ENCODE data around the gene HSD11B1. TPM values are rescaled to one million over a fixed set of nuclear protein-coding genes. Genes with fewer than 3 reads are reported as not detected.

Gene HSD11B1
- total and polyA plus RNA-seq, 2 of the 4 experiments (the other 2 are of a cell fraction), result 0.41 to 0.72 TPM

Other genes starting within 250 kb of the HSD11B1 start
- gene CAMK1G, start 121.1 kb upstream of the HSD11B1 start, total RNA-seq (2012; rRNA removed), result 0.72 and 0.83 TPM in 2 replicates
- gene CAMK1G, start 121.1 kb upstream of the HSD11B1 start, polyA plus RNA-seq (2012; rRNA removed), result 1.8 and 2.1 TPM in 2 replicates
- gene LAMB3, start 52.4 kb upstream of the HSD11B1 start, total RNA-seq (2012; rRNA removed), result 0.72 and 1.1 TPM in 2 replicates
- gene LAMB3, start 52.4 kb upstream of the HSD11B1 start, polyA plus RNA-seq (2012; rRNA removed), result 1.6 and 2.1 TPM in 2 replicates
- gene G0S2, start 29.4 kb upstream of the HSD11B1 start, total RNA-seq (2012; rRNA removed), result 0.36 and 1.9 TPM in 2 replicates
- gene G0S2, start 29.4 kb upstream of the HSD11B1 start, polyA plus RNA-seq (2012; rRNA removed), result 0.36 and 0.53 TPM in 2 replicates
- 0.18 TPM in 1 of 2 replicates, not detected in the other for gene TRAF3IP3, start 51.2 kb downstream of the HSD11B1 start, total RNA-seq (2012; rRNA removed)
- 0.06 and 0.12 TPM in 2 replicates for gene TRAF3IP3, start 51.2 kb downstream of the HSD11B1 start, polyA plus RNA-seq (2012; rRNA removed)
- gene C1orf74, start 79.7 kb downstream of the HSD11B1 start, total RNA-seq (2012; rRNA removed), result 4.2 and 4.3 TPM in 2 replicates
- gene C1orf74, start 79.7 kb downstream of the HSD11B1 start, polyA plus RNA-seq (2012; rRNA removed), result 0.79 and 1.1 TPM in 2 replicates
- 1.9 and 2.9 TPM in 2 replicates for gene IRF6, start 101.3 kb downstream of the HSD11B1 start, total RNA-seq (2012; rRNA removed)
- gene IRF6, start 101.3 kb downstream of the HSD11B1 start, polyA plus RNA-seq (2012; rRNA removed), result 1.2 and 1.7 TPM in 2 replicates
- 17.2 and 17.4 TPM in 2 replicates for gene UTP25, start 123.1 kb downstream of the HSD11B1 start, total RNA-seq (2012; rRNA removed)
- gene UTP25, start 123.1 kb downstream of the HSD11B1 start, polyA plus RNA-seq (2012; rRNA removed), result 6.9 and 7.1 TPM in 2 replicates
- gene SYT14, start 233.4 kb downstream of the HSD11B1 start, total RNA-seq (2012; rRNA removed), result 1.3 and 1.4 TPM in 2 replicates
- 0.14 and 0.16 TPM in 2 replicates for gene SYT14, start 233.4 kb downstream of the HSD11B1 start, polyA plus RNA-seq (2012; rRNA removed)

All from IMR-90 (cell line).